Kidney (tissue), 14 donors: ENCODE measurements around the gene NPPC. TPM values are rescaled to one million over a fixed set of nuclear protein-coding genes. Genes with fewer than 3 reads are reported as not detected.

Experiments used
- DNase-seq, 5 donors: peaks; one replicate each; pipeline ENCODE4 v3.0.0-alpha.2; 2013 to 2020
- FAIRE-seq: peaks from 2 replicates; lab custom pipeline; 2012; peaks lifted over from hg19 to GRCh38; lab: Jason Lieb, UNC
- H3K27ac ChIP-seq, 2 donors: one replicate each; pipeline ENCODE4 v1.7.0; 2013; ENCODE audit warnings: low read depth in 2 of 2, low read length in 2 of 2, inconsistent platforms in 1 of 2
- H3K27me3 ChIP-seq: one replicate; pipeline ENCODE4 v1.7.1; 2013; ENCODE audit warnings: low read length, inconsistent platforms; ENCODE audit not compliant: control insufficient read depth, insufficient read depth
- H3K36me3 ChIP-seq, 3 donors: one replicate each; pipeline versions ENCODE4 v1.7.0 to v1.7.1; 2013; ENCODE audit warnings: low read length in 3 of 3, control low read depth in 1 of 3, inconsistent platforms in 1 of 3; ENCODE audit not compliant: insufficient read depth in 3 of 3, control insufficient read depth in 2 of 3
- H3K4me1 ChIP-seq, 3 donors: one replicate each; pipeline versions ENCODE4 v1.7.0 to v1.7.1; 2013; ENCODE audit warnings: low read length in 3 of 3, inconsistent platforms in 1 of 3, low read depth in 1 of 3; ENCODE audit not compliant: control insufficient read depth in 2 of 3, insufficient read depth in 2 of 3
- H3K4me3 ChIP-seq, 3 donors: one replicate each; pipeline versions ENCODE4 v1.7.0 to v1.8.1; 2013; ENCODE audit warnings: low read length in 3 of 3, control low read depth in 1 of 3, inconsistent platforms in 1 of 3
- H3K9ac ChIP-seq, 3 donors: one replicate each; pipeline versions ENCODE4 v1.7.0 to v1.7.1; 2013; ENCODE audit warnings: low read length in 3 of 3, control low read depth in 1 of 3, inconsistent platforms in 1 of 3
- H3K9me3 ChIP-seq, 3 donors: one replicate each; pipeline versions ENCODE4 v1.7.0 to v1.7.1; 2013; ENCODE audit warnings: low read length in 3 of 3, control low read depth in 1 of 3, inconsistent platforms in 1 of 3; ENCODE audit not compliant: control insufficient read depth in 2 of 3, insufficient read depth in 1 of 3
- intact Hi-C: fragments of 100-400 bp; cut with DNase I; formaldehyde crosslinking; loops from one replicate; pipeline ENCODE4 v1.11.1; 2022
- polyA plus RNA-seq: library from polyadenylated mRNA; stranded (reverse); fragments of 350-450 nt; fragmentation: Illumina TruSeq; extraction: RNeasy Lipid Tissue Mini Kit (QIAGEN cat#74804); gene quantifications from one replicate; pipeline ENCODE4 v1.2.3, GENCODE V29; 2014; ENCODE audit warnings: low read depth, low replicate concordance; ENCODE audit not compliant: insufficient read depth
- total RNA-seq: library from RNA; stranded (reverse); fragmentation: NEBNext Ultra II Directional; extraction: Animal tissue kit (Norgen Biotek cat#: 25700); gene quantifications from one replicate; pipeline ENCODE4 v1.2.1, GENCODE V29; 2021
- TF ChIP-seq, protein P1 (sequence below): IDR thresholded peaks from 3 replicates; pipeline ENCODE4 v1.5.1; 2012; ENCODE audit warnings: mild to moderate bottlenecking, moderate library complexity, borderline replicate concordance; ENCODE audit not compliant: insufficient read depth; ENCODE audit errors: extremely low read depth
- donor health status: control.
- donor health status: control.
- donor health status: control.
- donor health status: control.
- donor health status: control.
- donor health status: DM: yes; HTN: yes; CAD: no.
- donor health status: Normal renal cell carcinoma (clear cell type).

The NPPC gene
- total and polyA plus RNA-seq, 2 donors from 2014 or later = not detected

DNA sequence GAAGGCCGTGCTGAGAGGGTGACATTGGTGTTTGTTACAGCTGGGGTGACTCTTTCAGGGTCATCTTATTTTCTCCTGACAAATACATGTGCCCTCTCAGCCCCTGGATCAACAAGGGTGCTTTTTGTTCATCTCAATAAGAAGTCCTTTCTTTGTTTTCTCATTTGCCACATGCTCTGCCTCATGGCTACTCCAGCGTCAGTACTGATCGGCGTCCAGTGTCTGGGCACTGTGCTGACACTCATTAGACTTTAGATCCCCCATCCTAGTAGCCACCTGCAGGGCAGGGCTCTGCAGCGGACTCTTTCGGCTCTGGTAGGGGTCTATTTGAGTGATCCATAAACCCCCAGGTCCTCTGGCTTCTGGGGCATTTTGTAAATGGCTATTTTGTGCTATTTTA, 38.4 kb downstream of the NPPC start:
- Histone ChIP-seq H3K27me3 (no peaks in the 10 kb centered on the region), H3K36me3 (no peaks in the 10 kb centered on the region), H3K9ac (no peak overlapping the region), H3K9me3 (peaks cover 0 to 4% (median 0%) of the 10 kb centered on the region in 3 donors), H3K4me3 (no peak overlapping the region), H3K4me1 (peaks cover 0 to 4% (median 0%) of the 10 kb centered on the region in 3 donors), H3K27ac (no peak overlapping the region)
- intact Hi-C loops = no loop called here
- TF ChIP-seq, protein P1, sequence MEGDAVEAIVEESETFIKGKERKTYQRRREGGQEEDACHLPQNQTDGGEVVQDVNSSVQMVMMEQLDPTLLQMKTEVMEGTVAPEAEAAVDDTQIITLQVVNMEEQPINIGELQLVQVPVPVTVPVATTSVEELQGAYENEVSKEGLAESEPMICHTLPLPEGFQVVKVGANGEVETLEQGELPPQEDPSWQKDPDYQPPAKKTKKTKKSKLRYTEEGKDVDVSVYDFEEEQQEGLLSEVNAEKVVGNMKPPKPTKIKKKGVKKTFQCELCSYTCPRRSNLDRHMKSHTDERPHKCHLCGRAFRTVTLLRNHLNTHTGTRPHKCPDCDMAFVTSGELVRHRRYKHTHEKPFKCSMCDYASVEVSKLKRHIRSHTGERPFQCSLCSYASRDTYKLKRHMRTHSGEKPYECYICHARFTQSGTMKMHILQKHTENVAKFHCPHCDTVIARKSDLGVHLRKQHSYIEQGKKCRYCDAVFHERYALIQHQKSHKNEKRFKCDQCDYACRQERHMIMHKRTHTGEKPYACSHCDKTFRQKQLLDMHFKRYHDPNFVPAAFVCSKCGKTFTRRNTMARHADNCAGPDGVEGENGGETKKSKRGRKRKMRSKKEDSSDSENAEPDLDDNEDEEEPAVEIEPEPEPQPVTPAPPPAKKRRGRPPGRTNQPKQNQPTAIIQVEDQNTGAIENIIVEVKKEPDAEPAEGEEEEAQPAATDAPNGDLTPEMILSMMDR = no peak
- FAIRE-seq (no peak), DNase-seq (no peak)

DNA sequence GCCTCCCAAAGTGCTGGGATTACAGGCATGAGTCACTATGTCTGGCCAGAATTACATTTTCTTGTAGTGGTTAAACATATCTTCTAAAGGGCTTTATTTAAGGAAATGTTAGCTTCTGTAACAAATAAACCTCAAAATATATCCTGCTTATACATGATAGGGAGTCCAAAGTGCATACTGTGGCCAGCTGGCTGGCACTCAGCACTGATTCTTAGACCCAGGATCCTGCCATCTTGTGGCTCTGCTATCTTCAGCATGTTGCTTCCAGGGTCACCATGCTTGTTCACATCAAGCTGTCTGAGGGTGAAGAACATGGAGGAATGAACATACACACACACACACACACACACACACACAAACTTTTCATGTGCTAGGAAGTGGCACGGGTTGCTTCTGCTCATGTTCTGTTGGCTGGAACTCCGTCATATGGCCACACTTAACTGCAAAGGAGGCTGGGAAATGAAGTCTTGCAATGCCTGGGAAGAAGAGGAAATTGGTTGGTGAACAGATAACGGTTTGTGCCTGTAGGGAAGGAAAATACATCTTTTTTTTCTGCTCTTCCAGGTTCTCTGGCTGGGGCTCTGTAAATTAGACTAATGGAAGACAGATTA, 40.0 kb downstream of the NPPC start:
- intact Hi-C loops = no loop called here
- peaks cover 0 to 4% (median 0%) of the 10 kb centered on the region in 3 donors for H3K9me3 ChIP-seq
- H3K4me3 ChIP-seq = no peak overlapping the region
- H3K27ac ChIP-seq = no peak overlapping the region
- no peak for FAIRE-seq
- TF ChIP-seq, protein P1 = no peak
- DNase-seq = no peak
- H3K36me3 ChIP-seq = no peaks in the 10 kb centered on the region
- no peak overlapping the region for H3K9ac ChIP-seq
- peaks cover 0 to 4% (median 0%) of the 10 kb centered on the region in 3 donors for H3K4me1 ChIP-seq
- no peaks in the 10 kb centered on the region for H3K27me3 ChIP-seq

DNA sequence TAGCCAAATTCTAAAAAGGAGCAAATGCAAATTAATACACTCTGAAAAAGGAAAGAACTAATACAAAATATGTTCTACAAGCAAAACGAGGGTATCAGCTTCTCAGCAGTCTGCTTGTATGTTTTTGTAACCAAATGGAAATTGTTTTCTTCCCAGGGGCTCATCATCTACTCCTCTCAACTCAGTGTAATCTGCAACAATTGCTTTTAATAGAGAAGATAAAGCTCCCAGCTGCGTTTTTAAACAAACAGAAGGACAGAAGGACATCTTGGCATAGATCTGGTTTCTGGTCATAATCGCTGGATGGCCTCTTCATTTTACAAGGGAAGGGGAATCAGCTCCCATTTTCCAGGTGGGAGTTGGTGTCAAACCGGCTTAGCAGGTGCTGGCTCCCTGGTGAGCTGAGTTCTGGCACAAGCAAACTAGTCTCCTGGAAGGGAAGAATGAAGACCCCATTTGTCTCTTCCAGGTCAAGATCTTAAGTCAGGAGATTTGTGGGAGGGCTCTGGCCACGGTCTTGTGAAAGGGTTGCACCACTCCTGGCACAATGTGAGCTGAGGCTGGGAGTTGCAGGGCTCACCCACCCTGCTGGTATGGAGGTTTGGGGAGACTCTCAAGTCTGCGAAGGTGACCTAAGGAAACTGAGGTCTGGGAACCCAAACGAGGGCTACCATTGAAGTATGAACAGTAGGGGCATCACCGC, 41.6 kb downstream of the NPPC start:
- H3K4me1 ChIP-seq = peaks cover 0 to 4% (median 0%) of the 10 kb centered on the region in 3 donors
- H3K9ac ChIP-seq = no peak overlapping the region
- H3K4me3 ChIP-seq = no peak overlapping the region
- TF ChIP-seq, protein P1 = no peak
- FAIRE-seq (no peak), DNase-seq (no peak)
- peaks cover 0 to 4% (median 0%) of the 10 kb centered on the region in 3 donors for H3K9me3 ChIP-seq
- no peaks in the 10 kb centered on the region for H3K36me3 ChIP-seq
- intact Hi-C loops = no loop called here
- H3K27ac ChIP-seq = no peak overlapping the region
- H3K27me3 ChIP-seq = no peaks in the 10 kb centered on the region
